ENCODE data around the gene PCDH9.

DNA sequence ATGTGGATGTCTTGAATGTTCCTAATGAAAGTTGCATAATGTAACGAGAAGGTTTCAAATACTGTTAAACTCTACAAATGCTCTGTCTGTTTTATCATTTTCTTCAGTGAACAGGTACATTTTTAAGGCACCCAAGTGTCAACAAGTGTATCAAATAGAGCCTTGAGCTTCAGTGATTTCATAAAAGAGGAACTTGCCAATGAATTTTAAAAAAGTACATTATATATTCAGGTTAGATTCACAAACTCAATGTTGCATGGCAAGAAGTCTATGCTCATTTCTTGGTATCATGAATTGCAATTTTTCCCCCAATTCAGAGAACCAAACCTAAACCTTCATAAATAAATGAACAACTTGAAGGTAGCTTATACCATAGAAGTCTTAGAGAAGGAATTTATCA is 838.8 kb downstream of the PCDH9 start:
- no peak for TF ChIP-seq EZH2 (IDR thresholded peaks at IDR 0.05; ENCODE audit: insufficient read depth, low read length)
- TF ChIP-seq, protein P1, sequence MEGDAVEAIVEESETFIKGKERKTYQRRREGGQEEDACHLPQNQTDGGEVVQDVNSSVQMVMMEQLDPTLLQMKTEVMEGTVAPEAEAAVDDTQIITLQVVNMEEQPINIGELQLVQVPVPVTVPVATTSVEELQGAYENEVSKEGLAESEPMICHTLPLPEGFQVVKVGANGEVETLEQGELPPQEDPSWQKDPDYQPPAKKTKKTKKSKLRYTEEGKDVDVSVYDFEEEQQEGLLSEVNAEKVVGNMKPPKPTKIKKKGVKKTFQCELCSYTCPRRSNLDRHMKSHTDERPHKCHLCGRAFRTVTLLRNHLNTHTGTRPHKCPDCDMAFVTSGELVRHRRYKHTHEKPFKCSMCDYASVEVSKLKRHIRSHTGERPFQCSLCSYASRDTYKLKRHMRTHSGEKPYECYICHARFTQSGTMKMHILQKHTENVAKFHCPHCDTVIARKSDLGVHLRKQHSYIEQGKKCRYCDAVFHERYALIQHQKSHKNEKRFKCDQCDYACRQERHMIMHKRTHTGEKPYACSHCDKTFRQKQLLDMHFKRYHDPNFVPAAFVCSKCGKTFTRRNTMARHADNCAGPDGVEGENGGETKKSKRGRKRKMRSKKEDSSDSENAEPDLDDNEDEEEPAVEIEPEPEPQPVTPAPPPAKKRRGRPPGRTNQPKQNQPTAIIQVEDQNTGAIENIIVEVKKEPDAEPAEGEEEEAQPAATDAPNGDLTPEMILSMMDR (IDR thresholded peaks at IDR 0.05; ENCODE audit: insufficient read depth, low read depth, low read length) = no peak

All from astrocyte (in vitro differentiated cells and primary cell).